ENCODE data around the gene SULF2.
A peak's percentile ranks its signal among the peaks of the same experiment; 100 is the strongest.

SULF2 gene

DNA sequence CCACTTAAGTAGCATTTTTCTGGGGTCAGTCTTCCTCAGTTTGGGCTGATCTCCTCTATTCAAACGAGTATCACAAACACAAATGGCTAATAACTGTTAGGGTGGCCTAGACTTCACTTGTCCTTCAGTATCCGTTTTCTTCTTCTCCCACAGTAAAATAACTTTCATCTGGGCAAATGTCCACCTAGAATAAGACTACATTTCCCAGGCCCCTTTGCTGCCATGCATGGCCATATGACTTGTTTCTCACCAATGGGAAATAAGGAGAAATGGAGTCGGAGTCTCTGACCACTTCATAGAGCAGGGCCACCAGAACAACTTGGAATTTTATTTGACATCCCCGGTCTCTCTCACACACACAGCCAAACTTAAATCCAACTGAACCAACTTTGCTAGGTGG lies 51.4 kb downstream of the SULF2 start:
- no peak for DNase-seq

DNA sequence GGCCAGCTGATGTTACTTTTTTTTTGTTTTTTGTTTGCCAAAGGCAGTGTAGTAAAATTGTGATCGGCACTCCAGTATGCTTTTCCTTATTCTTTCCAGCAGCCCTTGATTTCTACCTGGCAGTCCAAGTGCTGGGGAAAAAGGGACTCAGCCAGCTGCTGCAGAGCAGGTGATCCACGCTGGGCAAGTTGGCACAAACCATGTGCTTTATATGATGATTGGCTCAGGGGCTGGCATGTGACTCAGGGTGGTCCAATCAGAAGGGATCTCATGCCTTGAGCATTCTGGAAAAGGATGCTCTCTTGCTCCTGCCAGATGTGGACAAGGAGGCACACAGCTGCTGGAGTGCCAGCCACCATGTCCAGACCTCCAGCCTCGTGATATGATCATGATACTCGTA lies 54.5 kb downstream of the SULF2 start:
- DNase-seq, result no peak

DNA sequence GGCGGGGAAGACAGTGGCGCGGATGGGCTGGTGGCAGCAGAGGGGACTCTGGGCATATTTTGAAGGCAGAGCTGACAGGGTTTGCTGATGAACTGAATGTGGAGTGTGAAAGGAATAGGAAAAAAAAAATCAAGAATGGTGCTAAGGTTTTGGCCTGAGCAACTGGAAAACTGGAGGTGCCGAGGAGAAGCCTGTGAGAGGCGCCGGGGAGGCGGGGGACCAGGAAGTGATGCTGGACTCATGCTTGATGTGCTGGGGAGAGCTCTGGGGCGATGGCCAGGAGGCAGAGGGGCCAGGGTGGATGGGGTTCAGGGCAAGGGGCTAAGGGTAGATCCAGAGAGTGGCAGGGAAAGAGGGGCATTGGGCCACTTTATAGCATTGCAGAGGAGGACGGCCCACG lies 55.8 kb downstream of the SULF2 start:
- no peak for DNase-seq

DNA sequence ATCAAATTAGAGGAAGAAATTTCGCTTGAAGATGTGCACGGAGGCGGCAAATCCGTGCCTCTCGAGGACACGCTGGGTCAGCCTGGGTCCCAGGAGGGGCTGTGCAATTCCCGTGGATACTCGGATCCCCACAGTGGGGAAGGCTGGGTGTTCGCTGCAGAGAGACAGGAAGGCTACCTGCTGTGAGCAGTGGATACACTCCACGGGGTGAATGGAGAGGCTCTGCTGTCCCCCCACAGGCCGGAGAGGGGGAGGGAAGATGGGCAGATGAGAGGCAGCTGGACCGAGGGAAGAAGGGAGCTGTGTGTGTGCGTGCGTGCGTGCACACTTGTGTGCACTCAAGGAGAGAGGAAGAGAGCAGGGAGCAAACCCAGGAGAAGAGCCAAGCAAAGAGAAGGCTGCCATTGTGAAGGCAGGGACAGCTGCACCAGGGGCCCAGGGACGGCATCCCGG lies 57.3 kb downstream of the SULF2 start:
- DNase-seq, result no peak

DNA sequence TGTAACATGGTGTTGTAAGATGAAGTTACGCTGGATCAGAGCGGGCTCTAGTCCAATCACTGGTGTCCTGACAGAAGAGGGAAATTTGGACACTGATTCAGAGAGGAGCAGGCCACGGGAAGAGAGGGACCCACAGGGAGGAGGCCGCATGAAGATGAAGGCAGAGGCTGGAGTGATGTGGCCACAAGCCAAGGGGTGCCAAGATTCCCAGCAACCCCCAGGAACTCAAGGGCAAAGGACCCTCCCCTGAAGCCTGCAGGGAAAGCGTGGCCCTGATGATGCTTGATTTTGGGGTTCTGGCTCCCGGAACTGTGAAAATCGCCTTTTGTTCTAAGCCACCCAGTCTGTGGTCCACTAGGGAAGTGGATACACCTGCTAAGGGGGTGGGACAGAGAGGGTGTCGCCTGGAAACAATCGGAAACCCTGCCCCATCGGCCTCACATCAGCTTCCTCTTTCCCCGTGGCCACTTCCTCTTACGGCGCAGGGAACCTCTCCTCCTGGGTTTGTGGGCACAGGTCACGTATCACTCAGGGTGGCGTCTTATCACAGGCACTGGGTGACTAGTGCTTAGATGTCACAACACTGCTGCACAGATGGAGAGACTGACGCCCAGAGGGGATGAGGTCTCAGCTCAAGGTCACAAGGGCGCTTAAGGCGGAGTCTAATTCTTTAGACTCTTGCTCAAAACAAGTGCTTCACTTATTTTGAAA lies 58.0 kb downstream of the SULF2 start:
- peak; percentile 90 for DNase-seq

DNA sequence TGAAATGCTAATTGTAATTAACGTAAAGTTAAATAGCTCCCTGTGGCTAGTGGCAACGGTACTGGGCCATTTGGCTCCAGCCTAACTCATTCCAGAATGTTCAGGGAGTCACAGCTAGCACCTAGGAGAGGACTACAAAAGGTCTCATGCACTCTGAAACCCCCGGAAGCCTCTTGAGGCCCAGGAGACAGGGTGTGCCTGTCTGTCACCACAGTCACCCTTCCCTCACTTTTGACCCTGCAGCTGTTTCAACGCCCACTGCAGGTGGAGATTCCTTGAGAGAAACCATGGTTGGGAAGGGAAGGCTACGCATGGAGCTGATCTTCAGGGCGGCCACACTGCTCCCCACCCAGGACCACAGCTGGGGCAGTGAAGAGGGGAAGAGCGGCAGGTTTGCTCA lies 58.6 kb downstream of the SULF2 start:
- no peak for DNase-seq

DNA sequence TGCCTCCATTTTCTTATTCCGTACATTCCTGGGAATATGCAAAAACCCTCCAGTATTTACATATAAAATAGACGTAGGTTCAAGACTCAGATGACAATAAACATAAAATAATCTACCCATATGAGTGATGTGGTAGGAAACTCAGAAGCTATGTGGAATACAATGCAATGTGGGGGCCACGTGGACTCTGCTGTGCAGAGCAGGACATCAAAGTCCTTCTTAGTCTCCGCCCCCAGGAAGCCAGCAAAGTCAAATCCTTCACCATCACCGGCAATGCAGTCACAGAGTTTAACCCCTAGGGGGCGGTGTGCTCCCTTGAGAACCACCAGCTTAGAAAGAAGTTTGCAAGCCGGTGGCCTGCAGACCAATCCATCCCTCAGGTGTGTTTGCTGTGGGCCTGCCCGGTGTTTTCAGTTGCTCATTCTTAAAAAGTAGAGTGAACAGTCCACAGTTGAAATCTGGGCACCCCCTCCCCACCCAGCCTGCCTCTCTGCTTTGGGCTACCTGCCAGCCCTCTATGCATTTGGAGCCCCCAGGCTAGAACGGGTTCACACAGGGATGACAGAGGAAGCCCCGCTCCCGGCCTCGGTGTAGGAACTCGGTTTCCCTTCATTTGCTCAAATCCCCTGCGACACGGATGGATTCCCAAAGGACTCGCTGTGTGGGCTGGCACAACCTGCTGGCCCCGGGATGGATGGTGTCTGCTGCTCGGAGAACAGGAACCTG lies 59.9 kb downstream of the SULF2 start:
- DNase-seq, result peak; percentile 93

DNA sequence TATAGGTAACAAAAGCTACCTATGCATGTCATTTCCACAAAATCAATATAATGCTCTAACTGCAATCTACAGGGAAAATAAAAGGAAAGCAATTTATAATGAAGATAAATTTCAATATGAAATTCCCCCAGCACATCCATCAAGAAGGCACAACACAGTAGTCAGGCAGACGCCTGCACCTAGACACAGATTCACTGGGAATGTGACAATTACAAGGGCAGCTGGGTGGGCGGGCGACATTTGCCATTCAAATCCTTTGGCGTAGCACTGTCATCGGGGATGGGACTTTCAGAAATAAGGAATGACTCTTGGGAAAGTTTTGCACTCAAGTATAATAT lies 60.4 kb downstream of the SULF2 start:
- no peak for DNase-seq

DNA sequence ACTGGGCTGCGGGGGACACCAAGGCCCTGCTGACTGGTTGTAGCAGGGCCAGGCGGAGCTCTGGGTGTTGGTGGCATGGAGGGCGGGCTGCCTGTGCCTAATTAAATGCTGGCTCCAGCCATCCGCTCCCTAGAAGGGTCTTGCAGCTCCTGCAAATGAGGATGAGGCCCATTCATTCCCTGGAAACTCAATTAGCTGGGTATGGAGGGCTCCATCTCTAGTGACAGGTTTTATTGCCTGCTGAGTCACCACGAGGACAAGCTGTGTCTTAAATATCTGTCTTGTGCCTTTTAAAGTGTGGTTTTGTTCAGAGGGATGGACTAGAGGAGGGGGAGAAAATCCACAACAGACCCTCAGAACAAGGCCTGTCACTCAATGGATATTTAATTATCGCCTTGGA lies 60.9 kb downstream of the SULF2 start:
- no peak for DNase-seq

DNA sequence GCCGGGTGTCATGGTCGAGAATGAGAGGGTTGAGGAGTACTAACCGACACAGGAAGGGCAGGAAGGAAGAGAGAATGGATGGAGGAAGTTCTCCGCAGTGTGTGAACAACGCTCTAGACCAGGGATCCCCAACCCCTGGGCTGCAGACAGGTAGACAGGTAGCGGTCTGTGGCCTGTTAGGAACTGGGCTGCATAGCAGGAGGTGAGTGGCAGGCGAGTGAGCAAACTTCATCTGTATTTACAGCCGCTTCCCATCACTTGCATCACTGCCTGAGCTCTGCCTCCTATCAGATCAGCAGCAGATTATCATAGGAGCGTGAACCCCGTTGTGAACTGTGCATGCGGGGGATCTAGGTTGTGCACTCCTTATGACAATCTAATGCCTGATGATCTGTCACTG lies 62.0 kb downstream of the SULF2 start:
- DNase-seq, result no peak

DNA sequence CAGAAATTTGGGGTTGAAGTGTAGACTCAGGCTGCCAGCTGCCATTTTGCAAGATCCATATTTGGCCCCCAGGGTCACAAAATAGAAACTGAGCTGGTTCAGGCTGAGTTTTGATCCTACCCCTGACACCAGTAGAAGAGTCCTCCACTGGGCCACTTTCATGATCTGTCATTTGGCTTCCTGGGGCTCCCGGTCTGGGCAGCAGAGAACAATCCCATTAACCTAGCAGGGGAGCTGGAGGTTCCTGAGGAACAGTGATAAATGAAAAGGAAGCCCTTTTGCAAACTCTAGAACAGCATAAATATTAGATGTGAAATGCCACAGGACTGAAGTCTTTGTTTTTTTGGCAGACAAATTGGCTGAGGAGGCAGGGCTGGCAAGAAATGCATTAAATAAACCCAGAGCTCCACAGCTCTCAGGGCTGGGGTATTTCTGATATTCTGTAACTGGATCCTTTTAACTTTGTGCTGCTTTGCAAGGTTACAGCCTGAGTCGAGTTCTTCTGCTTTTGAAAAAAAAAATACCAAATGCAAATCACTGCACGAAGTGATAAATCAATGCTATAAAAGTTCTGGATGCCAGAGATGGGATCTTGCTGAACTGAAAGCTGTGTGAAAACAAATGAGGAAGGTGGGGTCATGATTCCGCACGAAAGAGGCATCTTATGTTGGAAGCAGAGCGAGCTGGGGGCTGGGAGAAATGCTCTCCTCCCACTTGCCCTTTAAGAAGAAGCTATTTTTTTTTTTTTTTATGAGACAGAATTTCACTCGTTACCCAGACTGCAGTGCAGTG lies 64.4 kb downstream of the SULF2 start:
- no peak for DNase-seq

DNA sequence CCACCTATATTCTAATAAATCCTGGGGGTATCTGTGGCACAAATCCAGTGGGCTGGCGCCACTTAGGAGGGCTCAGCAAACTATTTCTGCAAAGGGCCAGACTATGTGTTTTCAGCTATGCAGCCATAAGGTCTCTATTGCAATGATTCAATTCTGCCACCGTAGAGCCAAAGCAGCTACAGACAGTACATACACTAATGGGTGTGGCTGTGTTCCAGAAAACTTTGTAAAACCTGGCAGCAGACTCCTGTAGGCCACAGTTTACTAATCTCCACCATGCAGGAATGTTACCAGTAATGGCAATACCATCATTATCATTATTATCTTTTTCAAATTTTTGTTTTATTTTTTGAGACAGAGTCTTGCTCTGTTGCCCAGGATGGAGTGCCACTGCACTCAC lies 65.7 kb downstream of the SULF2 start:
- no peak for DNase-seq

DNA sequence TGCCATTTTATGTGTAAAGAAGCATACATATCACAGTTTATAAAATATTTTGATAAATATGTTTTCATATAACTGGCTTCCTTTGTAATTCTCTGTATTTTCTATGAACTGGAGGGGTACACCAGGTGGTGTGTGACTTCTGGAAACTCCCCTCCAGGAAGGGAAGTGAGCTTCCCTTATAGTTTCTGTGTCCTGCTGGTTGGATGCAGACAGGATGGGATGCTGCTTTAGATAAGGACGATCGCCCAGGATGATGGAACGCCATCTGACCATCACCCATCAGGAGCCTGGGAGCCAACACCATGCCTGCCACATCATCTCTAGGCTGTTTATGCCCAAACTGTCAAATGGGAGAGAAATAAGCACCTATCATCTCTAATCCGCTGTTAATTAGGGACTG lies 66.1 kb downstream of the SULF2 start:
- DNase-seq, result no peak

DNA sequence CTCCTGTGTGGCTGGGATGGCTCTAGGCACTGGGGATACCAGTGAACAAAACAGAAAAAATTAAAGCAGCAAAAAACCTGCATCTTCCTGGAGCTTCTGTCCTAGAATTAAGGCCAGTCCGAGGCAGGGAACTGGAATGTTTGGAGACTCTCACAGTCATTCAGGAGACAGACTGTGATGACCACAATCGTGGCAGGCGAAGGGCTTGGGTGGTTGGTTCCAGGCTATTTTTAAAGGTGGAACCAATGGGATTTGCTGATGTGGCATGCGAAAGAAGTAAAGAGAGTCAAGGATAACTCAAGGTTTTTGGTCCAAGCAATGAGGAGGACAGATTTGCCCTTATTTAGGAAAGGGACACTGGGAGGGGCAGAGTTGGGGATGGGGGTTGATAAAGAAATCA lies 66.9 kb downstream of the SULF2 start:
- DNase-seq, result no peak

DNA sequence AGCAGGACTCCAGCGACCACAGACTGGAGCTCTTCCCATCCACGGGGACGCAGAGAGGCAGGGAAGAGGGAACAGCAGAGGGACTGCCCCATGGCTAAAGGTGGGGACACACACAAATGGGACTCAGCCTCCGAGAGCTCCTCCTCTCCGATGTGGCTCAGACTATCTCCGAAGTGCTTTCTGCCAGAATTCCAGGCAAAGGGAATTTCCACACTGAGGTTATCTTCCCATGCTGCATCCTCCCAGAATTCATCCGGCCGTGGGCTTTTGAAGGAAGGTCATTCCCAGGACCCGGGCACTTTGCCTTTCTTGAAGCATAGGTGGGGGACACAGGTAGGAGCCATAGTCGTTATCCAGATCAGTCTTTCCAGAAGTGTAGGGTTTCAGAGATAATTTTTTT lies 67.9 kb downstream of the SULF2 start:
- DNase-seq, result no peak

DNA sequence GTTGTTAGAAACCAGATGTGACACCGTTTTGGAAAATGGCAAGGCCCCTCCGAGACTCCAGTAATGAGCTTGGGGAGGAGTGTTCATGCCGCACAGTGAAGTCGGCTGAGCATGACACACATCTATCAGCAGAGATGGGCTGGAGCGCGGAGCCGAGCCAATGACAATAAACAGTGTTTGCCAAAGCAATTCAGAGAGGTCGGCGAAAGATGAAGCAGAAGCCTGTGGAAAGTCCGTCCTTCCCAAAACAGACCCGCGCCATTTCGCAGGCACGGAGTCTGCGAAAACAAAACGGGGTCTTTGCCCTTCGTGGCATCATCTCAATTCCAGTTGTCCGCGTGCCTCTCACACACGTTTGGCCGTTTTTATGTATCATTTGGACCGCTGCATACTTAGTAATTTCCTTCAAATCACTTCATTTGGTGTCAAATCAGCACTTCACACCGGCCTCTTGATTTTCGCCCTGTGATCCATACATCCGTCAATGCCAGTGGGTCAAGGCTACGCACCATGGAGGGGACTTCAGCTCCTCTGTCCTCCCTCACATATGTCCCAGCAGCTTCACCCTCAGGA lies 71.3 kb downstream of the SULF2 start:
- DNase-seq, result no peak

DNA sequence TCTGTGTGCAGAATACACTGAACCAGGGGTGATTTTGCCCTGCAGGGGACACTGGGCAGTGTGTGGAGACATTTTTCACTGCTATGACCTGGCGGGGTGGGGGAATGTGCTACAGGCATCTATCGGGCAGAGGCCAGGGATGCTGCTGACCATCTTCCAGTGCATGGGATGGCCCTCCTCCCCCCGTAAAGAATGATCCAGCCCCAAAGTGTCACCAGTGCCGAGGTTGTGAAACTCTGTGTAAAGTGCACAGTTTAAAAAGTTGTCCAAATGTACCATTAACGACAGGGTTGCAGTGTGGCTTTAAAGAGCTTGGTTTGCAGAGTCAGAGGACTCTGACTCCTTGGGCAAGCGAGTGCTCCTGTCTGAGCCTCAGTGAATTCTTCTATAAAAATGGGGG lies 72.1 kb downstream of the SULF2 start:
- no peak for DNase-seq

DNA sequence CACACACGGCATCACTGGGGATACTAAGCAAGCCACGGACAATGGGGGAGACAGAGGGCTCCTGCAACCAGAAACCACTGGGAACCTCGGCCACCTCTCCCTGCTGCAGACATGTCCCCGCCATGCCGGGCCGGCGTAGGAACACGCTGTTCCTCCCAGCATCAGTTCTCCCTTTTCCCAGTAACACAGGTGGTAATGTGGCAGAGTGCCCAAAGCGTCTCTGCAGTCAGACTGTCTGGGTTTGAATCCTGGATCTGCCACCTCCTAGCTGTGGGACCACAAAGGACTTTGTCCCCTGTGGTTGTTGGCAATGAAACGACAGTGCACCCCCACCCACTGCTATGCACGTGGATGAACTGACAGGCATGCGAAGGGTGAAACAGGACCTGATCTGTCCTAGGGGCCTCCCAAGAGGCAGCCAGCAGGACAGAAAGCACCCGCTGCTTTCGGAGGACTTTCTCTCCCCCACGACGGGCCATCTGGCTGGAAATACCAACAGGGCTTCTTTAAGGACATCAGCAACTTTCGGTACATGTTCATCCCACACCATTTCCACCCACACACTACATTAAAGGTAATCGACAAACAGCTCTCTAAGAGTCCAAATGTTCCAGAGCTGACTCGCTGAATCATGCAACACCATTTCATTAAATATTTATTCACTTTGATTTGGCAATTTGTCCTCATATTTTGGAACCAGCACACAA lies 74.1 kb downstream of the SULF2 start:
- no peak for DNase-seq

DNA sequence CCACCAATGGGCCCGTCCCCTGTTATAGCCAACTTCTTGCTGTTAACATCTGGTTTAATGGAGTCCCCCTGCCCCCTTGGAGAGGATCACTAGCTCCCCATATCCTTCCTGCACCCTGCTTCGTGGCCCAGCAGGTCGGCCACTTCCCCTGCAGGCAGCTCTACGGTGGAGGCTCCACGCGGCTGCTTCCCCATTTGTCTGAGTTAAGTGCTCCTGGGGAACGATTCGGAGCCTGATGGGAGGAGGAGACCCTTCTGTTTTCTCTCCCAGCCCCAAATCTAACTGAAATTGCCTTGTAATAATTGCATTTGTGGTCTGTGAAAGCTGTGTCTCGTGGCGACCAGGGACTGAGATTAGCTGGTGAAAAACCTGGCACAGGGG lies 74.6 kb downstream of the SULF2 start:
- peak; percentile 26 for DNase-seq

DNA sequence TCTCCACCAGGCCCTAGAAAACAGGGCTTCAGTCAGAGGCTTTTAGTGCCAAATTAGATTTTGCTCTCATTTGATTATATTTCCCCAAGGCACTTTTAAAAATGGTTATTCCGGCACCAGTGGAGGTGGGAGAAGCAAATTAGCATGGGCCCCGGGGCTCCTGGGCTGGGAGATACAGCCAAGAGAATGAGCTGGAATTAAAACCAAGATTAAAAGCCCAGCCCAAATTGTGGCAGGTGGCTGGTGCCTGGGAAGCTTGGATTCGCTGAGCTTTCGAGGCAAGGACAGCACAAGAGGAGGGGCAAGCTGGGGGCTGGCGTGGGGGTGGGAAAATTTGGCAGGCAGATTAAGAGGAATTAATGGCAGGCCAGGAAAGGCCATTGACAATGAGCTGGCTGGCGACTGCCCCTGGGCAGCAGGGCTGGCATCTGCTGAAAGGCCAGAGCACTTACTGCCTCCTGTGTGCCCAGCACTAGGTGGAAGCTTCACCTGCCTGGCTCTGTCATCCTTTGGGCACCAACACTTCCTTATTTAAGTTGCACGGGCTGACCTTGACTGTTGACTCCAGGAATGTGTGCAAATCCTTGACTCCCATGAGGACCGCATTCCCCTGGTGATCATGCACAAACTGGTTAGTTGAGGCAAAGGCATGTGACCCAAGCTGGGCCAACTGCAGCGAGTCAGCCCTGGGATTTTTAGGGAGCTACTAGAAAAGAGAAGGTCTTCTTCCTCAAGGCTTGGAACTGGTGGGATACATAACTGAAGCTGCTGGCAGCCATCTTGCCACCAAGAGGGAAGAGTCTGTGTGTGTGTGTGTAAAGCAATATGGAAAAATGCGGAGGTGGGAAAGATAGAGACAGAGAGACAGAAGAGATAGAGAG lies 76.1 kb downstream of the SULF2 start:
- DNase-seq, result no peak

DNA sequence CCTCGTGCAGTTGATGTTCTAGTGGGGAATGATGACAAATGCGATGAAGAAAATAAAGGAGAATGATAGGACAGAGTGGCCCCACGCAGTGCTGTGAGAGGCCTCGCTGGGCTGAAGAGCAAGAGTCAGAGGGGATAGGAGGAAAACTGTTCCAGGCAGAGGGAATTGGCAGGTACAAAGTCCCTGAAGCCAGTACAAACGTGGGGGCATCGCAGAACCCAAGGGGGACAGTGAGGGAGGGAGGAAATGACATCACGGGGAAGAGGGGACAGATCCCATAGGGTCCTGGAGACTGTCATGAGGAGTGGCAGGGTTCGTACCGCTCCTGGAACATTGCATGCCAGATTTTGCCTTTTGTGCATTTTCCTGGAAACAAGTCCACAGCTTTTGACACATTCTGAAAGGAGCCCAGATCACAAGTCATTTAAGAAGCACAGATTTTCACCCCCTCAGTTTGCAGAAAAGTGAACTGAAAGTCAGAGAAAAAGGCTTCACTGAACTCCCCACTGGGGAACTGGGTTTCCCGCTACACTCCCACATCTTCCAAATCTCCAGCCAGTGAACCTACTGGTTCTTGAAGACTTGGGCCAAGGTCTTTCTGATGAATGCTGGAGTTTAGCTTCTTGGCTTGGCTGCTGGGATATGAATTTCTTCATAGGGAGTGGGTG lies 77.0 kb downstream of the SULF2 start:
- DNase-seq, result no peak

DNA sequence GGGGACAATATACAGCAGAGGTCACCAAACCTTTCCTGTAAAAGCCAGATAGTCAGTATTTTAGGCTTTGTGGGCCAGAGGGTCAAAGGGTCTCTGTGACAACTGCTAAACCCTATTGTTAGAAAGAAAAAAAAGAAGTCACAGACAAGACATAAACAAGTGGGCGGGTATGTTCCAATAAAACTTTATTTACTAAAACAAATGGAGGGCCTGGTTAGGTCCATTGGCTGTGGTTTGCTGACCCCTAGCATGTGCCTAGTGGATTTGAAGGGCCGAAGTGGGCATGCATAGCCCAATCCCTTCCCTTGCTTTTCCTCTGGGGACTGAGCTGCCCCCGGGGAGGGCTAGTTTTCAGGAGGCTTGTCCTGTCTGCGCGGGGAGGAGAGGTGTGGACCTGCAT lies 78.9 kb downstream of the SULF2 start:
- DNase-seq, result no peak

Data from hematopoietic multipotent progenitor cell treated with erythropoietin and hydrocortisone succinate and interleukin-3 and kit ligand, for 6 days (in vitro differentiated cells).